GM12892 (cell line): ENCODE results near the gene FBH1.

Experiments
- DNase-seq: peaks from one replicate; pipeline ENCODE4 v3.0.0; 2011; ENCODE audit not compliant: insufficient read length
- FAIRE-seq: peaks from 2 replicates; lab custom pipeline; 2011; peaks lifted over from hg19 to GRCh38; lab: Jason Lieb, UNC
- POLR2A ChIP-seq: IDR thresholded peaks from 2 replicates; pipeline ENCODE4 v1.6.1; 2011; ENCODE audit warnings: low read depth, low read length, control low read depth
- POLR2AphosphoS5 ChIP-seq: IDR thresholded peaks from 2 replicates; pipeline ENCODE4 v1.6.1; 2011; ENCODE audit warnings: low read depth, low read length, control low read depth
- TAF1 ChIP-seq: IDR thresholded peaks from 2 replicates; pipeline ENCODE4 v1.6.1; 2011; ENCODE audit warnings: low read depth, mild to moderate bottlenecking, control low read depth, low read length, borderline replicate concordance

Gene FBH1

GRCh38 chr10:5933909-5934546, 44.0 kb downstream of the FBH1 start:
- FAIRE-seq (no peak), DNase-seq (no peak)
- TF ChIP-seq POLR2AphosphoS5 (no peak), POLR2A (no peak), TAF1 (no peak)

GRCh38 chr10:5935628-5936027, 45.6 kb downstream of the FBH1 start:
- FAIRE-seq, result no peak
- TF ChIP-seq TAF1 (no peak), POLR2AphosphoS5 (no peak), POLR2A (no peak)
- DNase-seq, result no peak

GRCh38 chr10:5937016-5937415, 47.0 kb downstream of the FBH1 start:
- no peak for DNase-seq
- no peak for FAIRE-seq
- TF ChIP-seq POLR2A, result no peak

GRCh38 chr10:5938291-5938690, 48.2 kb downstream of the FBH1 start:
- DNase-seq (no peak), FAIRE-seq (no peak)
- TF ChIP-seq TAF1 (no peak), POLR2AphosphoS5 (no peak), POLR2A (no peak)

GRCh38 chr10:5940807-5941218, 50.8 kb downstream of the FBH1 start:
- no peak for TF ChIP-seq POLR2A
- no peak for TF ChIP-seq TAF1
- no peak for TF ChIP-seq POLR2AphosphoS5
- no peak for FAIRE-seq

GRCh38 chr10:5941579-5941978, 51.5 kb downstream of the FBH1 start:
- no peak for FAIRE-seq
- TF ChIP-seq POLR2A (no peak), TAF1 (no peak), POLR2AphosphoS5 (no peak)

More at GRCh38 chr10:5940807-5941218, 50.8 kb downstream of the FBH1 start:
- no peak for DNase-seq

GRCh38 chr10:5942001-5942400, 52.0 kb downstream of the FBH1 start:
- FAIRE-seq (no peak), DNase-seq (no peak)
- TF ChIP-seq POLR2A, result no peak
- TF ChIP-seq TAF1, result no peak
- no peak for TF ChIP-seq POLR2AphosphoS5

More at GRCh38 chr10:5941579-5941978, 51.5 kb downstream of the FBH1 start:
- DNase-seq, result no peak

- FAIRE-seq, result no peak
- no peak for TF ChIP-seq TAF1
- no peak for TF ChIP-seq POLR2AphosphoS5
- no peak for TF ChIP-seq POLR2A
- DNase-seq, result no peak
Measured at GRCh38 chr10:5942474-5942873, 52.4 kb downstream of the FBH1 start.

- TF ChIP-seq POLR2AphosphoS5 (no peak), TAF1 (no peak), POLR2A (no peak)
- DNase-seq (no peak), FAIRE-seq (no peak)
Measured at GRCh38 chr10:5943536-5943935, 53.5 kb downstream of the FBH1 start.

GRCh38 chr10:5944389-5945189, 54.5 kb downstream of the FBH1 start:
- FAIRE-seq (no peak), DNase-seq (no peak)
- TF ChIP-seq POLR2AphosphoS5 (no peak), POLR2A (no peak), TAF1 (no peak)

GRCh38 chr10:5945190-5945509, 55.1 kb downstream of the FBH1 start:
- FAIRE-seq (no peak), DNase-seq (no peak)

More at GRCh38 chr10:5945190-5945509, 55.1 kb downstream of the FBH1 start:
- TF ChIP-seq POLR2A, result no peak
- no peak for TF ChIP-seq POLR2AphosphoS5
- TF ChIP-seq TAF1, result no peak
